ENCODE data around the gene PAM16. TPM values are rescaled to one million over a fixed set of nuclear protein-coding genes. Genes with fewer than 3 reads are reported as not detected.

PAM16 gene
- total RNA-seq, 4 donors from 2014 or later: 26.5 to 40.5 (median 29.2) TPM

- Histone ChIP-seq H3K4me1 (peaks cover 21 to 53% (median 35%) of the 10 kb centered on the region in 4 donors), H3K9me3 (no peaks in the 10 kb centered on the region), H3K4me3 (no peak overlapping the region), H3K36me3 (no peaks in the 10 kb centered on the region), H3K27ac (peak overlapping the region in 3 of 4 donors; percentile 83 to 92 (median 83)), H3K27me3 (no peaks in the 10 kb centered on the region)
- no peak for DNase-seq
- 75% methylated on average over 15 of the region's 15 CpGs; no CpG with 5 or more reads in 1 of the 2 donors for WGBS, 2 donors (ENCODE audit: low coverage in 1 of 2)
- in situ Hi-C loops (cut with MboI; ENCODE audit: low pct_ligation_motif_present in 1 of 4, low pct_unique_long_range_greater_than_20kb in 1 of 4, low sequenced_read_pairs in 3 of 4): no loop called here
- TF ChIP-seq POLR2AphosphoS5 (IDR thresholded peaks at IDR 0.05) (no peak), CTCF (IDR thresholded peaks at IDR 0.05) (no peak), POLR2A (IDR thresholded peaks at IDR 0.05) (no peak), EP300 (IDR thresholded peaks at IDR 0.05; ENCODE audit: low read depth) (no peak)
- intact Hi-C loops (cut with DNase I; ENCODE audit: low total_unique reads): no loop called here
Observed at GRCh38 chr16:4378161-4378666, 27.1 kb upstream of the PAM16 start.

GRCh38 chr16:4377573-4378154 lies 26.5 kb upstream of the PAM16 start:
- H3K27ac ChIP-seq: peak overlapping the region; percentile 78 to 92 (median 83)
- H3K4me3 ChIP-seq: no peak overlapping the region
- 87% methylated on average over 12 of the region's 12 CpGs; no CpG with 5 or more reads in 1 of the 2 donors for WGBS, 2 donors (ENCODE audit: low coverage in 1 of 2)
- no peaks in the 10 kb centered on the region for H3K36me3 ChIP-seq
- H3K9me3 ChIP-seq: no peaks in the 10 kb centered on the region
- intact Hi-C loops (cut with DNase I; ENCODE audit: low total_unique reads): no loop called here
- in situ Hi-C loops (cut with MboI; ENCODE audit: low pct_ligation_motif_present in 1 of 4, low pct_unique_long_range_greater_than_20kb in 1 of 4, low sequenced_read_pairs in 3 of 4): no loop called here
- H3K27me3 ChIP-seq: no peaks in the 10 kb centered on the region
- no peak for TF ChIP-seq CTCF (IDR thresholded peaks at IDR 0.05)
- TF ChIP-seq EP300 (IDR thresholded peaks at IDR 0.05; ENCODE audit: low read depth): no peak
- TF ChIP-seq POLR2A (IDR thresholded peaks at IDR 0.05): no peak
- TF ChIP-seq POLR2AphosphoS5 (IDR thresholded peaks at IDR 0.05): no peak
- H3K4me1 ChIP-seq: peaks cover 23 to 59% (median 41%) of the 10 kb centered on the region in 4 donors
- no peak for DNase-seq

- intact Hi-C loops (cut with DNase I; ENCODE audit: low total_unique reads): no loop called here
- WGBS, 2 donors (ENCODE audit: low coverage in 1 of 2): 61 to 80% methylated on average over 5 to 24 of the region's 27 CpGs
- H3K27ac ChIP-seq: peak overlapping the region; percentile 78 to 92 (median 83)
Observed at GRCh38 chr16:4376893-4377572, 25.9 kb upstream of the PAM16 start.

More at GRCh38 chr16:4376893-4377572, 25.9 kb upstream of the PAM16 start:
- no peaks in the 10 kb centered on the region for H3K27me3 ChIP-seq
- no peak overlapping the region for H3K4me3 ChIP-seq
- TF ChIP-seq POLR2AphosphoS5 (IDR thresholded peaks at IDR 0.05) (no peak), POLR2A (IDR thresholded peaks at IDR 0.05) (no peak), EP300 (IDR thresholded peaks at IDR 0.05; ENCODE audit: low read depth) (no peak), CTCF (IDR thresholded peaks at IDR 0.05) (no peak)
- H3K36me3 ChIP-seq: no peaks in the 10 kb centered on the region
- no peaks in the 10 kb centered on the region for H3K9me3 ChIP-seq
- DNase-seq: no peak
- in situ Hi-C loops (cut with MboI; ENCODE audit: low pct_ligation_motif_present in 1 of 4, low pct_unique_long_range_greater_than_20kb in 1 of 4, low sequenced_read_pairs in 3 of 4): no loop called here
- H3K4me1 ChIP-seq: peaks cover 27 to 65% (median 47%) of the 10 kb centered on the region in 4 donors
